Epithelial cell of proximal tubule (primary cell): Measurements from ENCODE around the gene GBX2. TPM values are rescaled to one million over a fixed set of nuclear protein-coding genes. Genes with fewer than 3 reads are reported as not detected.

Experiments used
- DNase-seq: peaks from one replicate; pipeline ENCODE4 v3.0.0-alpha.2; 2011; ENCODE audit warnings: low read depth
- H3K4me3 ChIP-seq: 2 replicates; pipeline ENCODE4 v1.5.1; 2011; ENCODE audit warnings: low read depth, mild to moderate bottlenecking, low read length
- CTCF ChIP-seq: conservative IDR thresholded peaks from 2 replicates; pipeline ENCODE4 v1.5.1; 2012; ENCODE audit warnings: low read depth, mild to moderate bottlenecking, low read length
- total RNA-seq: library from RNA; depleted of rRNA; stranded (reverse); fragments of >200 nt; gene quantifications from 2 replicates; pipeline ENCODE4 v1.2.3, GENCODE V29; 2015

GBX2 gene
- total RNA-seq, 1 donor from 2014 or later, result 4.8 TPM

GRCh38 chr2:236159778-236160170 lies 8.4 kb downstream of the GBX2 start:
- no peak for DNase-seq

GRCh38 chr2:236158969-236159777 lies 9.0 kb downstream of the GBX2 start:
- H3K4me3 ChIP-seq, result no peak overlapping the region
- DNase-seq, result no peak
- TF ChIP-seq CTCF, result no peak

More at GRCh38 chr2:236159778-236160170, 8.4 kb downstream of the GBX2 start:
- no peak overlapping the region for H3K4me3 ChIP-seq
- no peak for TF ChIP-seq CTCF

- no peak overlapping the region for H3K4me3 ChIP-seq
- DNase-seq, result no peak
- TF ChIP-seq CTCF, result no peak
Measured at GRCh38 chr2:236157815-236158498, 10.2 kb downstream of the GBX2 start.

GRCh38 chr2:236157366-236157765 lies 10.8 kb downstream of the GBX2 start:
- no peak for TF ChIP-seq CTCF
- no peak overlapping the region for H3K4me3 ChIP-seq
- DNase-seq, result no peak

- TF ChIP-seq CTCF, result no peak
- H3K4me3 ChIP-seq, result no peak overlapping the region
- DNase-seq, result no peak
Measured at GRCh38 chr2:236156860-236157194, 11.4 kb downstream of the GBX2 start.

GRCh38 chr2:236156095-236156859 lies 11.9 kb downstream of the GBX2 start:
- no peak for TF ChIP-seq CTCF
- no peak overlapping the region for H3K4me3 ChIP-seq
- DNase-seq, result no peak
